WTC11 (cell line): ENCODE measurements around the gene PCBD2.

Experiments
- CBFB ChIP-seq: sonication (generic); formaldehyde crosslinking; IDR thresholded peaks from 2 replicates; pipeline ENCODE4 v1.8.1; 2022; ENCODE audit warnings: mild to moderate bottlenecking, low read depth, missing genetic modification reagents
- CREB1 ChIP-seq: sonication (generic); formaldehyde crosslinking; IDR thresholded peaks from 2 replicates; pipeline ENCODE4 v1.8.0; 2023; ENCODE audit warnings: mild to moderate bottlenecking, missing genetic modification reagents
- NR2C2 ChIP-seq: sonication (generic); formaldehyde crosslinking; IDR thresholded peaks from 2 replicates; pipeline ENCODE4 v1.8.0; 2022; ENCODE audit warnings: mild to moderate bottlenecking, missing genetic modification reagents
- RELA ChIP-seq: sonication (generic); formaldehyde crosslinking; IDR thresholded peaks from 2 replicates; pipeline ENCODE4 v1.8.1; 2022; ENCODE audit warnings: missing genetic modification reagents, mild to moderate bottlenecking, borderline replicate concordance
- TF ChIP-seq, protein P1 (sequence below): sonication (generic); formaldehyde crosslinking; IDR thresholded peaks from 2 replicates; pipeline ENCODE4 v1.8.0; 2022; ENCODE audit warnings: mild to moderate bottlenecking, missing genetic modification reagents
- TF ChIP-seq, protein P2 (sequence below): fragments of 200-600 bp; IDR thresholded peaks from 2 replicates; pipeline ENCODE4 v1.8.0; 2022; ENCODE audit warnings: antibody characterized with exemption
- TF ChIP-seq, protein P3 (sequence below): sonication (generic); formaldehyde crosslinking; conservative IDR thresholded peaks from 2 replicates; pipeline ENCODE4 v1.8.1; 2022; ENCODE audit warnings: mild to moderate bottlenecking, missing genetic modification reagents

DNA sequence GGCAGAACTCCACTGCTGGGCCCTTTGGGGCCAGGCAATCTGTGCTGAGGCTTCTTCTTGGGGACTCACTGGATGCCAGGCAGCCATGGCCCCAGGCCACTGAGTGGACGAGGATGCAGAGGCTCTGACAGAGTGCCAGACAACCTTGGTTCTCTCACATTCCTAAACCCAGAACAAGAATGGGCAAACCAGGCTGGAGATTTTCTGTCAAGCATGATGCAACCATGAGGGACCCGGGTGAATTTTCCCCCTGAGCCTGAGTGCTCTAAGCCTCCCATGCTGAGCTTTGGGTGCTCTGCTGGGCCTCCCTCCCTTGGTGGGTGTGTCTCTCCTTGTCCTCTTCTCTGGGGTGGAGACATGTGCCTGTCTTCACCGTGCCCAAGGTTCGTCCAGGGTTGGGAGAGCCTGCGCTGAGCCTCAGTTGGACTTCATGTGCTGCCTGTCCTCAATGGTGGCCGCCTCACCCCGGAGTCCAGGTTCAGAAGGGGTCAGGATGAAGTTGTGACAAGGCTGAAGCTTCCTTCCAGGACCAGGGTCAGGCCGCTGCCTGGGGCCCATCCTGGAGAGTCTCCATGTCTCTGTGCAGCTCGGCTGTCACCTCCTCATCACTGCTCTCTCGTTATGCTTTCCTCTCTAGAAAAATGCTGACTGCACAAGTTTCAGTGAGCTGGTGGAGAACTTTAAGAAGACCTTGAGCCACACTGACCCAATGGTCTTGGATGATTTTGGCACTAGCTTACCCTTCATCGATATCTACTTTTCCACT lies 105.0 kb downstream of the PCBD2 start:
- TF ChIP-seq, protein P1, sequence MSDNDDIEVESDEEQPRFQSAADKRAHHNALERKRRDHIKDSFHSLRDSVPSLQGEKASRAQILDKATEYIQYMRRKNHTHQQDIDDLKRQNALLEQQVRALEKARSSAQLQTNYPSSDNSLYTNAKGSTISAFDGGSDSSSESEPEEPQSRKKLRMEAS: no peak
- TF ChIP-seq, protein P2, sequence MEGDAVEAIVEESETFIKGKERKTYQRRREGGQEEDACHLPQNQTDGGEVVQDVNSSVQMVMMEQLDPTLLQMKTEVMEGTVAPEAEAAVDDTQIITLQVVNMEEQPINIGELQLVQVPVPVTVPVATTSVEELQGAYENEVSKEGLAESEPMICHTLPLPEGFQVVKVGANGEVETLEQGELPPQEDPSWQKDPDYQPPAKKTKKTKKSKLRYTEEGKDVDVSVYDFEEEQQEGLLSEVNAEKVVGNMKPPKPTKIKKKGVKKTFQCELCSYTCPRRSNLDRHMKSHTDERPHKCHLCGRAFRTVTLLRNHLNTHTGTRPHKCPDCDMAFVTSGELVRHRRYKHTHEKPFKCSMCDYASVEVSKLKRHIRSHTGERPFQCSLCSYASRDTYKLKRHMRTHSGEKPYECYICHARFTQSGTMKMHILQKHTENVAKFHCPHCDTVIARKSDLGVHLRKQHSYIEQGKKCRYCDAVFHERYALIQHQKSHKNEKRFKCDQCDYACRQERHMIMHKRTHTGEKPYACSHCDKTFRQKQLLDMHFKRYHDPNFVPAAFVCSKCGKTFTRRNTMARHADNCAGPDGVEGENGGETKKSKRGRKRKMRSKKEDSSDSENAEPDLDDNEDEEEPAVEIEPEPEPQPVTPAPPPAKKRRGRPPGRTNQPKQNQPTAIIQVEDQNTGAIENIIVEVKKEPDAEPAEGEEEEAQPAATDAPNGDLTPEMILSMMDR: no peak
- TF ChIP-seq, protein P3, sequence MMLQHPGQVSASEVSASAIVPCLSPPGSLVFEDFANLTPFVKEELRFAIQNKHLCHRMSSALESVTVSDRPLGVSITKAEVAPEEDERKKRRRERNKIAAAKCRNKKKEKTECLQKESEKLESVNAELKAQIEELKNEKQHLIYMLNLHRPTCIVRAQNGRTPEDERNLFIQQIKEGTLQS (CRISPR knock-in tag): no peak
- TF ChIP-seq CREB1 (no peak), RELA (CRISPR knock-in tag) (no peak), CBFB (CRISPR knock-in tag) (no peak), NR2C2 (CRISPR knock-in tag) (no peak)
